K562 (cell line): ENCODE measurements around the gene USP8. TPM values are rescaled to one million over a fixed set of nuclear protein-coding genes. Genes with fewer than 3 reads are reported as not detected.

Experiments
- ADNP ChIP-seq: fragments of 200-800 bp; sonication (Bioruptor generic); IDR thresholded peaks from 2 replicates; pipeline ENCODE4 v1.6.1; 2016; ENCODE audit warnings: missing genetic modification characterization, missing compliant biosample characterization
- ATF1 ChIP-seq, 2 experiments: fragments of 450-650 bp in 1 of 2; IDR thresholded peaks; 2 replicates each; pipeline ENCODE4 v1.6.1; 2016; ENCODE audit warnings: missing compliant biosample characterization in 1 of 2, missing genetic modification characterization in 1 of 2
- BCOR ChIP-seq: fragments of 450-650 bp; IDR thresholded peaks from 2 replicates; pipeline ENCODE4 v1.6.1; 2016
- E4F1 ChIP-seq: fragments of 250-450 bp; sonication (Bioruptor Pico); IDR thresholded peaks from 2 replicates; pipeline ENCODE4 v1.5.0; 2021; ENCODE audit warnings: mild to moderate bottlenecking, borderline replicate concordance
- EP300 ChIP-seq: IDR thresholded peaks from 2 replicates; pipeline ENCODE4 v1.6.1; 2012; ENCODE audit warnings: low read length, improper control_type of control experiment
- ILK ChIP-seq: fragments of 450-650 bp; IDR thresholded peaks from 2 replicates; pipeline ENCODE4 v1.6.1; 2016; ENCODE audit warnings: missing genetic modification characterization, low read depth, mild to moderate bottlenecking, missing compliant biosample characterization, moderate library complexity, borderline replicate concordance
- KLF10 ChIP-seq: fragments of 250-450 bp; sonication (Bioruptor Pico); IDR thresholded peaks from 2 replicates; pipeline ENCODE4 v1.6.1; 2021; ENCODE audit warnings: matching md5 sums
- MBD2 ChIP-seq: sonication (generic); IDR thresholded peaks from 2 replicates; pipeline ENCODE4 v1.6.1; 2016; ENCODE audit warnings: low read depth, borderline replicate concordance
- MCM2 ChIP-seq: fragments of 450-650 bp; IDR thresholded peaks from 2 replicates; pipeline ENCODE4 v1.6.1; 2017; ENCODE audit warnings: low read depth, mild to moderate bottlenecking
- MEIS2 ChIP-seq: fragments of 450-650 bp; IDR thresholded peaks from 2 replicates; pipeline ENCODE4 v1.6.1; 2014; ENCODE audit warnings: mild to moderate bottlenecking; ENCODE audit not compliant: partially characterized antibody
- MLX ChIP-seq, 2 experiments: fragments of 450-650 bp in 1 of 2; sonication (generic) in 1 of 2; formaldehyde crosslinking; conservative IDR thresholded peaks; 2 replicates each; pipeline versions ENCODE4 v1.4.0 to v1.8.1; 2020 to 2022; ENCODE audit warnings: mild to moderate bottlenecking in 1 of 2, missing genetic modification reagents in 1 of 2
- NFE2L1 ChIP-seq: fragments of 450-650 bp; IDR thresholded peaks from 2 replicates; pipeline ENCODE4 v1.6.1; 2016; ENCODE audit warnings: missing genetic modification characterization, low read depth, mild to moderate bottlenecking, missing compliant biosample characterization, moderate library complexity, borderline replicate concordance
- RAD21 ChIP-seq, 2 experiments: fragments of 250-450 bp in 1 of 2; fragments of 450-650 bp in 1 of 2; sonication (Bioruptor Pico) in 1 of 2; formaldehyde crosslinking in 1 of 2; IDR thresholded peaks in 1 of 2; conservative IDR thresholded peaks in 1 of 2; 2 replicates each; pipeline versions ENCODE4 v1.4.0 to v1.8.0; 2020 to 2022; ENCODE audit warnings: mild to moderate bottlenecking in 2 of 2, moderate library complexity in 1 of 2
- RAD51 ChIP-seq: fragments of 450-650 bp; IDR thresholded peaks from 2 replicates; pipeline ENCODE4 v1.7.1; 2016; ENCODE audit warnings: low read depth, mild to moderate bottlenecking, borderline replicate concordance
- RBM25 ChIP-seq: fragments of 200-400 bp; formaldehyde crosslinking; IDR thresholded peaks from 2 replicates; pipeline ENCODE4 v1.6.1; 2018; ENCODE audit warnings: low read length, low read depth, moderate library complexity; ENCODE audit not compliant: severe bottlenecking
- SMC3 ChIP-seq: conservative IDR thresholded peaks from 2 replicates; pipeline ENCODE4 v1.6.1; 2011; ENCODE audit warnings: low read depth, low read length, improper control_type of control experiment; ENCODE audit not compliant: insufficient read depth
- WHSC1 ChIP-seq: IDR thresholded peaks from one replicate; pipeline ENCODE4 v1.6.1; 2012; ENCODE audit warnings: low read length, control low read depth, inconsistent platforms
- ZNF324 ChIP-seq: fragments of 250-450 bp; sonication (Bioruptor Pico); IDR thresholded peaks from 2 replicates; pipeline ENCODE4 v1.4.0; 2020; ENCODE audit warnings: mild to moderate bottlenecking
- ZNF512 ChIP-seq: IDR thresholded peaks from 2 replicates; pipeline ENCODE4 v1.6.1; 2016; ENCODE audit warnings: missing genetic modification characterization, missing compliant biosample characterization
- polyA plus RNA-seq, 8 experiments: library from polyadenylated mRNA; depleted of rRNA in 4 of 8; stranded (reverse) in 5 of 8; unstranded in 3 of 8; fragments of >200 nt; fragmentation: Nextera tagmentation in 2 of 8; fragmentation: Illumina TruSeq in 1 of 8; extraction: Ambion mirVana in 2 of 8; extraction: Trizol in 1 of 8; gene quantifications; 2 replicates each; pipeline versions ENCODE4 v1.2.1 to v1.2.3, GENCODE V29; 2011 to 2014; ENCODE audit warnings: inconsistent platforms in 1 of 8, missing spikeins in 1 of 8
- total RNA-seq, 7 experiments: library from RNA; depleted of rRNA in 6 of 7; stranded (reverse); fragments of >200 nt in 6 of 7; fragmentation: Illumina TruSeq in 2 of 7; extraction: Trizol in 2 of 7; gene quantifications; 2 replicates each; pipeline versions ENCODE4 v1.2.1 to v1.2.3, GENCODE V29; 2011 to 2021; ENCODE audit warnings: low replicate concordance in 1 of 7
- TF ChIP-seq, protein P1 (sequence below), 2 experiments: fragments of 450-650 bp in 1 of 2; sonication (generic) in 1 of 2; formaldehyde crosslinking in 1 of 2; IDR thresholded peaks in 1 of 2; conservative IDR thresholded peaks in 1 of 2; 2 replicates each; pipeline versions ENCODE4 v1.6.1 to v1.8.1; 2016 to 2023; ENCODE audit warnings: mild to moderate bottlenecking in 2 of 2, moderate library complexity in 2 of 2, inconsistent platforms in 1 of 2, missing genetic modification reagents in 1 of 2
- TF ChIP-seq, protein P2 (sequence below): fragments of 250-450 bp; sonication (Bioruptor Pico); IDR thresholded peaks from 2 replicates; pipeline ENCODE4 v1.9.0; 2021; ENCODE audit warnings: mild to moderate bottlenecking

Gene USP8
- total and polyA plus RNA-seq, 9 of the 15 experiments (the other 6 are each of a cell fraction or from before 2014, with no cell fraction given): 35.1 to 58.4 (median 46.1) TPM

- peak; percentile 97 for TF ChIP-seq ATF1 (CRISPR knock-in tag; IDR thresholded peaks at IDR 0.05)
- peak; percentile 98 for TF ChIP-seq ATF1 (tag; IDR thresholded peaks at IDR 0.05)
- TF ChIP-seq ILK: no peak
- TF ChIP-seq BCOR: no peak
- no peak for TF ChIP-seq E4F1 (CRISPR knock-in tag)
- TF ChIP-seq WHSC1: no peak
- no peak for TF ChIP-seq ZNF512 (tag)
- no peak for TF ChIP-seq ZNF324 (CRISPR knock-in tag)
- TF ChIP-seq RAD51: no peak
- no peak for TF ChIP-seq SMC3
- no peak for TF ChIP-seq MLX (CRISPR knock-in tag; conservative IDR thresholded peaks at IDR 0.05)
- TF ChIP-seq, protein P1, sequence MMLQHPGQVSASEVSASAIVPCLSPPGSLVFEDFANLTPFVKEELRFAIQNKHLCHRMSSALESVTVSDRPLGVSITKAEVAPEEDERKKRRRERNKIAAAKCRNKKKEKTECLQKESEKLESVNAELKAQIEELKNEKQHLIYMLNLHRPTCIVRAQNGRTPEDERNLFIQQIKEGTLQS (IDR thresholded peaks at IDR 0.05): no peak
- TF ChIP-seq, protein P1 (CRISPR knock-in tag; conservative IDR thresholded peaks at IDR 0.05): 0 out of 2 replicates have a peak, but pooled peaks have one; percentile 43
- TF ChIP-seq ADNP (tag): no peak
- TF ChIP-seq MBD2: peak; percentile 74
- TF ChIP-seq MEIS2: no peak
- no peak for TF ChIP-seq KLF10
- no peak for TF ChIP-seq RBM25
- no peak for TF ChIP-seq RAD21 (CRISPR knock-in tag; conservative IDR thresholded peaks at IDR 0.05 in 1 of 2, IDR thresholded peaks at IDR 0.05 in 1 of 2)
- no peak for TF ChIP-seq MCM2
- TF ChIP-seq EP300: peak; percentile 7; the same call in 1 of the 2 replicates
- TF ChIP-seq, protein P2, sequence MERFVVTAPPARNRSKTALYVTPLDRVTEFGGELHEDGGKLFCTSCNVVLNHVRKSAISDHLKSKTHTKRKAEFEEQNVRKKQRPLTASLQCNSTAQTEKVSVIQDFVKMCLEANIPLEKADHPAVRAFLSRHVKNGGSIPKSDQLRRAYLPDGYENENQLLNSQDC (CRISPR knock-in tag): no peak
- TF ChIP-seq NFE2L1: no peak
These were observed at the start of gene USP8 (continued) for GRCh38 chr15:50424066-50424890.
